22Rv1 (cell line): ENCODE measurements around the gene ZNF428.

ENCODE experiments used
- H3K27ac ChIP-seq: fragments of 450-650 bp; 2 replicates; pipeline ENCODE4 v1.5.1; 2017
- ZFX ChIP-seq: fragments of 450-650 bp; IDR thresholded peaks from 2 replicates; pipeline ENCODE4 v1.6.1; 2017; ENCODE audit warnings: antibody characterized with exemption, borderline replicate concordance
- TF ChIP-seq, protein P1 (sequence below): fragments of 450-650 bp; IDR thresholded peaks from 2 replicates; pipeline ENCODE4 v1.5.1; 2017; ENCODE audit warnings: mild to moderate bottlenecking

Gene ZNF428

DNA sequence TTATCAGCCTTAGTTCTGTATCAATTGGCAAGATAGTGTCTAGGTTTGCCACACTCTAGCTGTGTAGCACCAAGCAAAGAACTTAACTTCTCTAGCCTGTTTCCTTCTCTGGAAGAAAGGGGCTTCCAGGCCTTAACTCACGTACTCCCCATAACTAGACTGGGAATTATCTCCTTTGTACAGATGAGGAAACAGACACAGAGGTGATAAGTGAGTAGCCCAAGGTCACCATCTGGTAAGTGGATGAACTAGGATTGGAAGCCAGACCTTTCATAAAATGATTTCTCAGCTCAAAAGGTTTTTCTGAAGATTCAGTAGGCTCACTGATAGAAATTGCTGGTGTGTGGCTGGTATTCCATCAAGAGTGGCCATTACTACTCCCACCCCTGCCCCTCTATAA is 3.1 kb downstream of the ZNF428 start:
- H3K27ac ChIP-seq: no peak overlapping the region
- TF ChIP-seq, protein P1, sequence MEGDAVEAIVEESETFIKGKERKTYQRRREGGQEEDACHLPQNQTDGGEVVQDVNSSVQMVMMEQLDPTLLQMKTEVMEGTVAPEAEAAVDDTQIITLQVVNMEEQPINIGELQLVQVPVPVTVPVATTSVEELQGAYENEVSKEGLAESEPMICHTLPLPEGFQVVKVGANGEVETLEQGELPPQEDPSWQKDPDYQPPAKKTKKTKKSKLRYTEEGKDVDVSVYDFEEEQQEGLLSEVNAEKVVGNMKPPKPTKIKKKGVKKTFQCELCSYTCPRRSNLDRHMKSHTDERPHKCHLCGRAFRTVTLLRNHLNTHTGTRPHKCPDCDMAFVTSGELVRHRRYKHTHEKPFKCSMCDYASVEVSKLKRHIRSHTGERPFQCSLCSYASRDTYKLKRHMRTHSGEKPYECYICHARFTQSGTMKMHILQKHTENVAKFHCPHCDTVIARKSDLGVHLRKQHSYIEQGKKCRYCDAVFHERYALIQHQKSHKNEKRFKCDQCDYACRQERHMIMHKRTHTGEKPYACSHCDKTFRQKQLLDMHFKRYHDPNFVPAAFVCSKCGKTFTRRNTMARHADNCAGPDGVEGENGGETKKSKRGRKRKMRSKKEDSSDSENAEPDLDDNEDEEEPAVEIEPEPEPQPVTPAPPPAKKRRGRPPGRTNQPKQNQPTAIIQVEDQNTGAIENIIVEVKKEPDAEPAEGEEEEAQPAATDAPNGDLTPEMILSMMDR: no peak
- no peak for TF ChIP-seq ZFX

DNA sequence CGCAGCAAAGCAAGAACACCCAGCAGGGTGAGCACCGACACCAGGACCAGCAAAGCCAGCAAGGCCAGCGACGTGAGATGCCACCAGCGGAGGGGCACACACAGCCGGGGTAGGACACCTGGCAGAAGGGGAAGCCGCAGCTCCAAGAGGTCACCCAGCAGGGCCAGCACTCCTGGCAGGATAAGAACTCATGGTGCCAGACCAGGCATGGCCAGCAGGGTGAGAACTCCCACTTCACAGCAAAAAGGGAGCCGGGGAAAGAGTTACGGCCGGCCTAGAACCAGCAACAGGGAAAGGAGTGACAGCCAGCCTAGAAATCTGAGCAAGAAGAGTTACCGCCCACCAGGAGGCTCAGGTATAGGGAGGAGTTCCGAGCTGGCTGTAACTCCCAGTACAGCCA is 7.1 kb downstream of the ZNF428 start:
- H3K27ac ChIP-seq: no peak overlapping the region
- TF ChIP-seq, protein P1: no peak
- TF ChIP-seq ZFX: no peak

DNA sequence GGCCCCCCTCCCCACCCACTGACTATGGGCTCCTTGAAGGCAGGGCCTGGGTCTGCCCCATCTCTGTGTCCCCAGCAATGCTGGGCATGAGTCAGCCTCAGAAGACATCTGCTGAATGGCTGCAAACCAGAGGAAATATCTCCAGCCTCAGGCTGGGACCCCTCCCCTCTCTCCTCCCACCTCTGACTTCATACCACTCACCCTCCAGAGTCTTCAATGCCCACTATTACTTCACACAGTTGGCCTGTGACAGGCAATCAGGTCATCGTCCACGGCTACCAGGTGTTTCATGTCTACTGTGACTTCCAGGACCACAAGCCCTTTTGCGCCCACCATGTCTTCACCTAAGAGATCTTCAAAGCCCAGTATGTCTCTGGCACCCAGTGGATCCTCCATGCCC is 7.6 kb downstream of the ZNF428 start, which contains the start of gene SRRM5:
Gene SRRM5, plus strand, starts transcription at position 301 of the 400 bp plus-strand sequence. Its CDS starts 34 bp downstream, at position 335.
- TF ChIP-seq ZFX: no peak
- H3K27ac ChIP-seq: no peak within 1 kb of the TSS

DNA sequence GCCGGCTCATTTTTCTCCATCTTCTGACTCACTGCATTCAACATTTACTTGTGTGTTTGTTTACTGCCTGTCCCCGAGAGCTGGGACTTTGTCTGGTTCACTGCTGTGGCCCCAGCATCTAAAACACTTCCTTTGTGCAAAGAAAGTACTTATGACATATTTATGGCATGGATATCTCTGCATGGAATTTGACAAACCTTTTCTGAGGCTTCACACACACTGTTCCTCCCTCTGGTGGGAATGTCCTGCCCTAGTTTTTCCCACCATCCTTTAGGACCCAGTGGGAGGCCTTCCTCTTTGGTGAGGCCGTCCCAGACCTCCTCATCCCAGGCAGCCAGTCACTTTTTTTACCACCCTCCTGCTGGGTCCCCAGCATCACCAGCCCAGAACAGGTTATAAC is 8.9 kb downstream of the ZNF428 start:
- no peak overlapping the region for H3K27ac ChIP-seq
- TF ChIP-seq, protein P1: no peak
- no peak for TF ChIP-seq ZFX

DNA sequence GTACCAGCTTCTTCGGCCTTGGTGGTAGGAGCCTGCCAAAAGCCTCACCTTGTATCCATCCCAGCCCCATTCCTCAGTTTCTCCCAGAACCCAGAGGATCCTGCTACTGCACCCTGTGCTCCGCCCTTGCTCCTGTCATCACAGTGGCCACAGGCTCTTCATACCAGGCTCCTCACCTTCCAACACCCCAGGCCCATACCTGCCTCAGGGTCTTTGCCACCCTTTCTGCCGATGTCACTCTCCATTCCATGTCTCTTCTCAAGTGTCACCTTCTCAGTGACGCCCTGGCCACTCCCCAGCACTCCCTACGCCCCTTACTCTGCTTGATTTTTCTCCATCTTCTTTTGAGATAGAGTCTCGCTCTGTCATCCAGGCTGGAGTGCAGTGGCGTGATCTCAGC is 9.6 kb downstream of the ZNF428 start:
- no peak overlapping the region for H3K27ac ChIP-seq
- TF ChIP-seq, protein P1: no peak
- no peak for TF ChIP-seq ZFX

DNA sequence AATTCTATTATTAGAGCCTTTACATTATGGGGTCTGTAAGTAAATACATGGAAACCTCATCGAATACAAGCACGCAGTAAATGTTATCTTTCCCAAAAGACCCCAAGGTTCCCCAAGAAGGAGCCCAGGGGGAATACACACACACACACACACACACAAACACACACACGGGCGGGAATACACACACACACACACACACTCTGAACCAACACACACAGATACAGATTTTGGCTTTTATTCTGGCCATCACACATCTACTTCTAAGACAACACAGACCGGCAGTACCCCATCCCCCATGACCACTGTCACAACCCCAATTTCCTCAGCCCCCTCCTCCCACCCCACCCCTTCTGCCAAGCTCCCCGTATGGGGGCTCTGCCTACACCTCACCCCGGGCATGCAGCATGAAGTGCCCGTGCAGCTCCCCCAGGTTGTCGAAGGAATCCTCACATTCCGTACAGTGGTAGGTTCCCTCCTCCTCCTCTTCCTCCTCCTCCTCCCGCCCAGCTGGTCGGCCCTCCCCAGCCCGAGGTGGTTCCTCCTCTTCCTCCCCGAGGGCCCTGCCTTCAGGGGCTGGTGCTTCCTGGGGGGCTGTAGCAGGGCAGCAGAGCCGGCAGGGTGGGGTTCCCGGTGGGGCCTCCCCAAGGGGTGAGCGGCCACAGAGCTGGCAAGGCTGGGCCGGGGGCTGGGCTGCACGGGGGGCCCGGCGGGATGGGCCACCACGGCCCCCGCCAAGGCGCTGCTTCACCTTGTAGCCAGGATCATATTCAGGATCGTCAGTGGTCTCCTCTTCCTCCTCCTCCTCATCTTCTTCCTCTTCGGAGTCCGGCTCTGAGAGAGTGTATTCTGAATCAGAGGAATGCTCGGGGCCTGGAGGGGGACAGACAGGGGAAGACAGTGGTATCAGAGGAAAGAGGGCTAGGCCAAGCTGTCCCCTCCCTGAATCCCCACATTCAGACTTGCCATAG is 11.9 kb downstream of the ZNF428 start:
- no peak overlapping the region for H3K27ac ChIP-seq
- TF ChIP-seq, protein P1: no peak
- no peak for TF ChIP-seq ZFX

DNA sequence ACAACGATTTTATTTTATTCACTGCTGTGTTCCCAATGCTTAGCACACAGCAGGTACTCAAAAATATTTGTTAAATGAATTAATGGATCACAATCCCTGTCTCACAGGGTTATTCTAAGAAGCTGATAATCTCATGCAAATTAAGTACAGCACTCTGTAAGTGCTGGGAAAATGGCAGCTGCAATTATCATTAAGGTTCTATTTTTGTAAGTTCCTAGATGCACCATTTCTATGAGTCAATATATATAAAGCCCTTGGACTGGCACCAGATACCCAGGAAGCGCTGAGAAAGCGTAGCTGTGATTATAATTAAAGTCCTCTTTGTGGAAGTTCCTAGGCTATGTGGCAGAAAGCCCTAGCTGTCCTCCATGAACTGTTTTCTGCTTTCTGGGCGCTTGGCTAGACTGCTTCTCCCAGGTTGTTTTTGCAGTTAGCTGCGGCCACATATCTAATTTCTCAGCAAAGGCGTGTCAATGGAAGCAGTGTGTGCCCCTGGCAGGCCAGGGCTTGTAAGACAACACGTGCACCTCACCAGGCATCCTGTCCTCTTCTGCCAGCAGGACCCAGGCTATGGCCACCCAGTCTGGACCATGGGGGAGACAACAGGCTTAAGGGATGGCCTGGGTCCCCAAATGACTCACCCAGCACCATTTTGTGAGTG is 12.7 kb downstream of the ZNF428 start:
- TF ChIP-seq, protein P1: no peak
- no peak for TF ChIP-seq ZFX
- H3K27ac ChIP-seq: no peak overlapping the region
